Measurements from ENCODE around the gene TTLL8. TPM values are rescaled to one million over a fixed set of nuclear protein-coding genes. Genes with fewer than 3 reads are reported as not detected.

TTLL8 gene
- total RNA-seq, 1 experiment from 2014 or later, result not detected

DNA sequence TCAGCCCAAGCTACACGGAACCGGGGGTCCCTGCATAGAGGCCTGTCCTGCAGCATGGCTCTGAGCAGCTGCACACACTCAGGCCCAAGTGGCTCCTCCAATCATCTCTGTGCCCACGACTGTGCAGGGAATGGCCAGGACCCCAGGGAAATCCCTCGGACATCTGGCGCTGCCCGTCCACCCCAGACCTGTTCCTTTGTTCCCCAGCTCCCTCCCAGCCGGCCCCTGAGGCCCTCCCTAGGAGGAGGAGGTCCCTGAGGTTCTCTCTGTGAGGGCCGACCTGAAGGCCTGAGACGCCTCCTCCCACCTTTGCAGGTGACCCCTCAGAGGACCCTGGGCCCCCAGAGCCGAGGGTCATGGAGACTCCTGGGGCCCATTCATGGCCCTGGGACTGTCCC lies 26.0 kb upstream of the TTLL8 start:
- POLR2A ChIA-PET, result no interaction called here
- CTCF ChIA-PET, result no interaction called here
- Histone ChIP-seq H3K36me3 (ENCODE audit: control insufficient read depth, insufficient read depth, low read length) (no peaks in the 10 kb centered on the region), H3K4me3 (ENCODE audit: low read depth in 2 of 2, low read length in 2 of 2) (no peak overlapping the region), H3K9me3 (ENCODE audit: control insufficient read depth, insufficient read depth, low read depth, low read length) (no peaks in the 10 kb centered on the region), H3K27me3 (ENCODE audit: control insufficient read depth, insufficient read depth, low read length) (no peaks in the 10 kb centered on the region), H3K27ac (ENCODE audit: low read length) (no peak overlapping the region), H3K4me1 (ENCODE audit: control insufficient read depth, insufficient read depth, low read length) (no peaks in the 10 kb centered on the region)
- TF ChIP-seq, protein P1, sequence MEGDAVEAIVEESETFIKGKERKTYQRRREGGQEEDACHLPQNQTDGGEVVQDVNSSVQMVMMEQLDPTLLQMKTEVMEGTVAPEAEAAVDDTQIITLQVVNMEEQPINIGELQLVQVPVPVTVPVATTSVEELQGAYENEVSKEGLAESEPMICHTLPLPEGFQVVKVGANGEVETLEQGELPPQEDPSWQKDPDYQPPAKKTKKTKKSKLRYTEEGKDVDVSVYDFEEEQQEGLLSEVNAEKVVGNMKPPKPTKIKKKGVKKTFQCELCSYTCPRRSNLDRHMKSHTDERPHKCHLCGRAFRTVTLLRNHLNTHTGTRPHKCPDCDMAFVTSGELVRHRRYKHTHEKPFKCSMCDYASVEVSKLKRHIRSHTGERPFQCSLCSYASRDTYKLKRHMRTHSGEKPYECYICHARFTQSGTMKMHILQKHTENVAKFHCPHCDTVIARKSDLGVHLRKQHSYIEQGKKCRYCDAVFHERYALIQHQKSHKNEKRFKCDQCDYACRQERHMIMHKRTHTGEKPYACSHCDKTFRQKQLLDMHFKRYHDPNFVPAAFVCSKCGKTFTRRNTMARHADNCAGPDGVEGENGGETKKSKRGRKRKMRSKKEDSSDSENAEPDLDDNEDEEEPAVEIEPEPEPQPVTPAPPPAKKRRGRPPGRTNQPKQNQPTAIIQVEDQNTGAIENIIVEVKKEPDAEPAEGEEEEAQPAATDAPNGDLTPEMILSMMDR (IDR thresholded peaks at IDR 0.05), result no peak
- no peak for TF ChIP-seq SIN3A (IDR thresholded peaks at IDR 0.05; ENCODE audit: borderline replicate concordance, insufficient read depth, low read depth, low read length)
- TF ChIP-seq, protein P2, sequence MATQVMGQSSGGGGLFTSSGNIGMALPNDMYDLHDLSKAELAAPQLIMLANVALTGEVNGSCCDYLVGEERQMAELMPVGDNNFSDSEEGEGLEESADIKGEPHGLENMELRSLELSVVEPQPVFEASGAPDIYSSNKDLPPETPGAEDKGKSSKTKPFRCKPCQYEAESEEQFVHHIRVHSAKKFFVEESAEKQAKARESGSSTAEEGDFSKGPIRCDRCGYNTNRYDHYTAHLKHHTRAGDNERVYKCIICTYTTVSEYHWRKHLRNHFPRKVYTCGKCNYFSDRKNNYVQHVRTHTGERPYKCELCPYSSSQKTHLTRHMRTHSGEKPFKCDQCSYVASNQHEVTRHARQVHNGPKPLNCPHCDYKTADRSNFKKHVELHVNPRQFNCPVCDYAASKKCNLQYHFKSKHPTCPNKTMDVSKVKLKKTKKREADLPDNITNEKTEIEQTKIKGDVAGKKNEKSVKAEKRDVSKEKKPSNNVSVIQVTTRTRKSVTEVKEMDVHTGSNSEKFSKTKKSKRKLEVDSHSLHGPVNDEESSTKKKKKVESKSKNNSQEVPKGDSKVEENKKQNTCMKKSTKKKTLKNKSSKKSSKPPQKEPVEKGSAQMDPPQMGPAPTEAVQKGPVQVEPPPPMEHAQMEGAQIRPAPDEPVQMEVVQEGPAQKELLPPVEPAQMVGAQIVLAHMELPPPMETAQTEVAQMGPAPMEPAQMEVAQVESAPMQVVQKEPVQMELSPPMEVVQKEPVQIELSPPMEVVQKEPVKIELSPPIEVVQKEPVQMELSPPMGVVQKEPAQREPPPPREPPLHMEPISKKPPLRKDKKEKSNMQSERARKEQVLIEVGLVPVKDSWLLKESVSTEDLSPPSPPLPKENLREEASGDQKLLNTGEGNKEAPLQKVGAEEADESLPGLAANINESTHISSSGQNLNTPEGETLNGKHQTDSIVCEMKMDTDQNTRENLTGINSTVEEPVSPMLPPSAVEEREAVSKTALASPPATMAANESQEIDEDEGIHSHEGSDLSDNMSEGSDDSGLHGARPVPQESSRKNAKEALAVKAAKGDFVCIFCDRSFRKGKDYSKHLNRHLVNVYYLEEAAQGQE (IDR thresholded peaks at IDR 0.05; ENCODE audit: insufficient read depth in 1 of 2, low read depth in 2 of 2, low read length in 1 of 2), result no peak
- no peak for TF ChIP-seq TCF7L2 (IDR thresholded peaks at IDR 0.05; ENCODE audit: low read depth, low read length)
- TF ChIP-seq POLR2AphosphoS5 (IDR thresholded peaks at IDR 0.05; ENCODE audit: low read depth, low read length), result no peak
- ATAC-seq (peak; percentile 17; the same call in 1 of the 2 replicates), DNase-seq (ENCODE audit: low read depth, low spot score) (no peak)
- in situ Hi-C loops (cut with HindIII; ENCODE audit: low pct_unique_long_range_greater_than_20kb, low sequenced_read_pairs), result no loop called here
- no TSS peak for BruUV-seq (replicated peaks)
- intact Hi-C loops (cut with micrococcal nuclease; ENCODE audit: unreplicated experiment), result no loop called here

DNA sequence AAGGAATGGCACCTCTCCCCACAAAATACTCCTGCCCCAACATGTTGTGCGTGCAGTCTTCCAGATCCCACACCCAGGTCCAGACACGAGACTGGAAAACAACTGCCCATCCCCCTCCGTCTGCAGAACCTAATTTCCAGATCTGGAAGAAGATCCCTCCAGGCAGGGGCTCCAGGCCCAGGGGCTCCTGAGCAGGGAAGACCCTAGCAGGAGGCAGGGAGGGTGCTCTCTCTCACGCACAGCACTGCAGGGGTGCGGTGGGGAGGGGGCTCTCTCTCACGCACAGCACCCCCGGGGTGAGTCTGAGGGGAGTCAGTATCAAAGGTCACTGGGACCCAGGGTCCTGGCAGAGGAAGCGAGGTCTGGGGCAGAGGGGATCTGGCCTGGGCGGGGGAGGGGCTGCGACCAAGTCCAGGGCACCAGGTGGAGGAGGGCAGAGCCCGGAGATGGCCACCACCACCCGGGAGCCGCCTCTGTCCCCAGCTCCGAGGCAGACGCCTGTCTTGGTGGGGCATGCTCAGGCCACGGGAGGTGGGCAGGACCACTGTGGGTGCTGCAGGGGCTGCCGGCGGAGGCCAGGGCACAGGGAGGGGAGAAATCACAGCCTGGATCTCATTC lies 25.5 kb upstream of the TTLL8 start:
- ATAC-seq, result 0 out of 2 replicates have a peak, but pooled peaks have one; percentile 33
- H3K4me3 ChIP-seq (ENCODE audit: low read depth in 2 of 2, low read length in 2 of 2), result no peak overlapping the region

More for the DNA sequence above, 25.5 kb upstream of the TTLL8 start:
- Histone ChIP-seq H3K9me3 (ENCODE audit: control insufficient read depth, insufficient read depth, low read depth, low read length) (no peaks in the 10 kb centered on the region), H3K4me1 (ENCODE audit: control insufficient read depth, insufficient read depth, low read length) (no peaks in the 10 kb centered on the region), H3K36me3 (ENCODE audit: control insufficient read depth, insufficient read depth, low read length) (no peaks in the 10 kb centered on the region), H3K27ac (ENCODE audit: low read length) (no peak overlapping the region), H3K27me3 (ENCODE audit: control insufficient read depth, insufficient read depth, low read length) (no peaks in the 10 kb centered on the region)
- in situ Hi-C loops (cut with HindIII; ENCODE audit: low pct_unique_long_range_greater_than_20kb, low sequenced_read_pairs) (no loop called here), intact Hi-C loops (cut with micrococcal nuclease; ENCODE audit: unreplicated experiment) (no loop called here)
- POLR2A ChIA-PET, result no interaction called here
- no peak for TF ChIP-seq SIN3A (IDR thresholded peaks at IDR 0.05; ENCODE audit: borderline replicate concordance, insufficient read depth, low read depth, low read length)
- no peak for TF ChIP-seq POLR2AphosphoS5 (IDR thresholded peaks at IDR 0.05; ENCODE audit: low read depth, low read length)
- TF ChIP-seq, protein P1 (IDR thresholded peaks at IDR 0.05), result no peak
- TF ChIP-seq, protein P2 (IDR thresholded peaks at IDR 0.05; ENCODE audit: insufficient read depth in 1 of 2, low read depth in 2 of 2, low read length in 1 of 2), result no peak
- no peak for TF ChIP-seq TCF7L2 (IDR thresholded peaks at IDR 0.05; ENCODE audit: low read depth, low read length)
- no TSS peak for BruUV-seq (replicated peaks)
- no peak for DNase-seq (ENCODE audit: low read depth, low spot score)
- CTCF ChIA-PET, result no interaction called here

Data from Panc1 (cell line).